GM19328 (cell line): Measurements from ENCODE around the gene GGNBP2.

Source experiments
- ATAC-seq: cut with Tn5 transposase; IDR thresholded peaks from one replicate; pipeline ENCODE4 v1.9.1; 2021; ENCODE audit warnings: mild to moderate bottlenecking, moderate library complexity; ENCODE audit not compliant: unreplicated experiment

GGNBP2 gene

DNA sequence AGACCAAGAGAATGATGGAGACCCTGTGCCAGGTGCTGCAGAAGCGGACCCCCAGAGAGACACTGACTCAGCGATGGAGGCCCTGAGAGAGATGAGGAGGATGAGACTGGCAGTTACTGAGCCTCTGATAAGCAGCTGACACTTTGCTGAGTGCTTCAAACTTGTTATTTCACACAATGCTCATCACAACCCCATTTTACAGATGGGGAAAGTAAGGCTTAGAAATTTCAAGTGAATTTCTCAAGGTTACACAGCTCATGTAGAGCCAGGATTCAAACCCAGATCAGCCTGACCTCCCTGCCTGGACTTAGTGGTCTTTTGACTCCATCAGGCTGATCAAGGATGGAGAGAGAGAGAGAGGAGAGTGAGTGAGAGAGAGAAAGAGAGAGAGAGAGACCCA is 83.9 kb downstream of the GGNBP2 start:
- ATAC-seq: no peak

DNA sequence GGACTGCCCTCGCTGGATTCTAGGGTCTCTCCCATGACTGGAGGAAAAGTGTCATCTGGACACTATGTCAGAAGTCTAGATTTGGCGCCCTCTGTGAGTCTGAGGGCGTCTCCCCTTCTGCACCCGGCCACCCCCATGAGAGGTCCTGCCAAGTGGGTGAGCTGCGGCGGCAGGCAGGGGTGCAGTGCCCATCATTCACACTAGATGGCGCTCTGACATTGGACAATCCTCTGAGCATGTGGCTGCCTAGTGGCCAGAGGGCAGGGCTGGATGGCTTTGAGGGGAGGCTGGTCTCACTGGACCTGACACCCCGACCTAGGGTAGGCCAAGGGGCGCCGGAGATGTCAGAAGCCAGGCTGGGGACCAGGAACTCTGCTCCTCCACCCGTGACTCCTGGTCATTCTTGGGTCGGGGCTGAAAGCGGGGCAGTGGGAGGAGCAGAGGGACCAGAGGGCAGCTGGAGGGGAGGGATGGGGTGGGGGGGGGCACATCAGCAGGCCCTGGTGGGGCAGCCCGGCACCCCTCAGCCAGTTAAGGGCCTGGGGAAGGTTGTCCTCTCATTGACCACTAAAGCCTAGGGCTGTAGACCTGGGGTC is 84.6 kb downstream of the GGNBP2 start:
- ATAC-seq: no peak

DNA sequence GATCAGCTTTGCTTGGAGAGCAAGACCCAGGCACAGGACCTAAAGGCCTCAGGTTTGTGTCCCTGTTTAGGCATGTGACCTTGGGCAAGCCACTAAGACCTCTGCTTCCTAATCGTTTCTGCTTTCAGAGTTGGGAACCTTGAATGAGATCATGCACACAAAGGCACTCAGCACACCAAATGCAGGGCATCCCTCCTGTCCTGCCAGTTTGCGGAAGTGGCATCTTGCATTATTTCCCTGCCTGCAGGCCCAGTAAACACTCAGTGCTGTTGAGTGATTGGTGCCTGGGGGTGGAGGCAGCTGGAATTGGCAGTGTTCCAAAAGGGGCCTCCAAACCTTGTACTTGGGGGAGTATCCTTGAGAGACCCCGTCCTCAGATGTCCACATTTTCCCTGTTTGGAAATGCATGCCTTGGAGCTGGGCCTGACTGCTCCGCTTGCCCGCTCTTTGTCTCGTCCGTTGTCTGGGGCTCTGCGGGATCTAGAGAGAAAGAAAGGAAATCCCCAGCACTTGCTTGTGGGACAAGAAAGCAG is 85.3 kb downstream of the GGNBP2 start:
- no peak for ATAC-seq

GRCh38 chr17:36631022-36631421 is 86.3 kb downstream of the GGNBP2 start:
- no peak for ATAC-seq

DNA sequence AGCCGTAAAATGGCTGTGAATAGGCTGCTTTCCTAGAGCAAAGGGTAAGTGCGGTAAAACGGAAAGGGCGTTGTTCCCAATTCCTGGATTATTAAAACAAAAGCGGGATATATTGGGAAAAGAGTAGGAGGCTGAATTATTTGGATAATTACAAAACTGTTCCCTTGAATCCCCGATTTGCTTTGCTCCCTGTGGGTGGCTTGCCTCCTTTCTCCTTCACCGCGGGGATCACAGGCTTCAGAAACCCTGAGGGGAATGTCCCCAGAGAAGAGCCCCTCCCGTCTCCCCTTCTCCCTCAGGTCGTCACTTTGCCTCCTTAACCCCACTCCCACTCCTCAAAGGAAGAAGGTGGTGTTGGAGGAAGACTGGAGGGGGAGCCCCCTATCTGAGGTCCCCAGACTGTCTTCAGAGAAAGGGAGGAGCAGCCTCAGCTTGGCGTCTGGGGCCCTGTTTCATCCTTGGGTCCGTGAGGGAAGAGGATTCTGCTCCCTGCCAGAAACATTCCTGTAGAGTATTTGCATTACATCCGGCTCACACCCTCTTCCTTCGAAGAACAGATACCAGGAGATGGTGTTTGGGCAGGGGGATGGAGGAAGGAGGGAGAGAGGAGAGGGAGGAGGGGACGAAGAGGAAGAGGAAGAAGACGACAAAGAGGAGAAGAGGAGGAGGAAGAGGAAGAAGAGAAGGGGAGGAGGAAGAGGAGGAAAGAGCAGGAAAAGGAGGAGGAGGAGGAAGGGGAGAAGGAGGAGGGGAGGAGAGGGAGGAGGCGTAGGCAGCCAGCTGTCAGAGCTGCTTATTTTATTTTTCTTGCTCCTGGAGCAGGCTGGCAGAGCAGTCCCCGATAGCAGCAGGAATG is 88.4 kb downstream of the GGNBP2 start:
- no peak for ATAC-seq
